ENCODE results near the gene HSPA4.

Gene HSPA4

GRCh38 chr5:133106343-133106742 lies 54.5 kb downstream of the HSPA4 start:
- DNase-seq (ENCODE audit: low read depth in 2 of 2), result no peak

GRCh38 chr5:133106761-133107572 lies 55.2 kb downstream of the HSPA4 start:
- DNase-seq (ENCODE audit: low read depth in 2 of 2), result no peak

- DNase-seq (ENCODE audit: low read depth in 2 of 2), result no peak
These were observed 56.7 kb downstream of the HSPA4 start for GRCh38 chr5:133108481-133108921.

GRCh38 chr5:133109655-133110483 lies 58.1 kb downstream of the HSPA4 start:
- no peak for DNase-seq (ENCODE audit: low read depth in 2 of 2)

- DNase-seq (ENCODE audit: low read depth in 2 of 2), result no peak
These were observed 58.9 kb downstream of the HSPA4 start for GRCh38 chr5:133110709-133111108.

GRCh38 chr5:133111299-133111698 lies 59.5 kb downstream of the HSPA4 start:
- peak; percentile 49 to 51 for DNase-seq (ENCODE audit: low read depth in 2 of 2)

- DNase-seq (ENCODE audit: low read depth in 2 of 2), result no peak
These were observed 60.3 kb downstream of the HSPA4 start for GRCh38 chr5:133112026-133112660.

- no peak for DNase-seq (ENCODE audit: low read depth in 2 of 2)
These were observed 61.7 kb downstream of the HSPA4 start for GRCh38 chr5:133113331-133114061.

GRCh38 chr5:133114166-133114932 lies 62.5 kb downstream of the HSPA4 start:
- DNase-seq (ENCODE audit: low read depth in 2 of 2), result no peak

GRCh38 chr5:133114933-133115310 lies 63.1 kb downstream of the HSPA4 start:
- DNase-seq (ENCODE audit: low read depth in 2 of 2), result no peak

- no peak for DNase-seq (ENCODE audit: low read depth in 2 of 2)
These were observed 64.8 kb downstream of the HSPA4 start for GRCh38 chr5:133116601-133117000.

- no peak for DNase-seq (ENCODE audit: low read depth in 2 of 2)
These were observed 65.5 kb downstream of the HSPA4 start for GRCh38 chr5:133117166-133117911.

- DNase-seq (ENCODE audit: low read depth in 2 of 2), result no peak
These were observed 66.2 kb downstream of the HSPA4 start for GRCh38 chr5:133117912-133118445.

- DNase-seq (ENCODE audit: low read depth in 2 of 2), result no peak
These were observed 66.9 kb downstream of the HSPA4 start for GRCh38 chr5:133118741-133119140.

- DNase-seq (ENCODE audit: low read depth in 2 of 2), result no peak
These were observed 67.5 kb downstream of the HSPA4 start for GRCh38 chr5:133119233-133119711.

GRCh38 chr5:133120156-133120750 lies 68.4 kb downstream of the HSPA4 start:
- no peak for DNase-seq (ENCODE audit: low read depth in 2 of 2)

GRCh38 chr5:133121080-133121479 lies 69.3 kb downstream of the HSPA4 start:
- no peak for DNase-seq (ENCODE audit: low read depth in 2 of 2)

GRCh38 chr5:133121611-133122150 lies 69.9 kb downstream of the HSPA4 start:
- no peak for DNase-seq (ENCODE audit: low read depth in 2 of 2)

GRCh38 chr5:133122711-133123110 lies 70.9 kb downstream of the HSPA4 start:
- no peak for DNase-seq (ENCODE audit: low read depth in 2 of 2)
